Endothelial cell of umbilical vein (primary cell): Measurements from ENCODE around the gene MED7. TPM values are rescaled to one million over a fixed set of nuclear protein-coding genes. Genes with fewer than 3 reads are reported as not detected.

Experiments used
- BruUV-seq: library from RNA; stranded (reverse); fragments of 400-500 nt; replicated peaks from 2 replicates; lab custom pipeline; 2021; lab: Mats Ljungman, UMichigan
- CTCF ChIA-PET: fragments of 300-600, 350-600 bp; sonication (Branson Sonifier 250); formaldehyde crosslinking; loops from one replicate; lab custom pipeline; 2021; ENCODE audit warnings: antibody characterized with exemption, inconsistent platforms; lab: Charles Lee
- POLR2A ChIA-PET: fragments of 300-600, 350-600 bp; sonication (Branson Sonifier 250); formaldehyde crosslinking; loops from one replicate; lab custom pipeline; 2021; ENCODE audit warnings: antibody characterized with exemption, inconsistent platforms; lab: Charles Lee
- DNase-seq: peaks from one replicate; pipeline ENCODE4 v3.0.0-alpha.2; 2011; ENCODE audit warnings: low read depth, low spot score
- FAIRE-seq: peaks from 2 replicates; lab custom pipeline; 2011; peaks lifted over from hg19 to GRCh38; lab: Jason Lieb, UNC
- H2AFZ ChIP-seq: 2 replicates; pipeline ENCODE4 v1.6.0; 2012; ENCODE audit warnings: low read depth, low read length, control low read depth, inconsistent platforms
- H3K27ac ChIP-seq: 2 replicates; pipeline ENCODE4 v1.5.1; 2011; ENCODE audit warnings: low read depth, mild to moderate bottlenecking, control low read depth, low read length, moderate library complexity; ENCODE audit not compliant: insufficient read depth
- H3K27me3 ChIP-seq, 2 experiments: 2 replicates each; pipeline versions ENCODE4 v1.6.0 to v1.6.1; 2011; ENCODE audit warnings: low read length in 2 of 2, mixed read lengths in 1 of 2; ENCODE audit not compliant: control insufficient read depth in 2 of 2, insufficient read depth in 2 of 2
- H3K36me3 ChIP-seq, 2 experiments: 2 replicates in 1 of 2; 3 replicates in 1 of 2; pipeline ENCODE4 v1.5.1; 2011; ENCODE audit warnings: low read length in 2 of 2, mild to moderate bottlenecking in 1 of 2, moderate library complexity in 1 of 2; ENCODE audit not compliant: control insufficient read depth in 2 of 2, insufficient read depth in 2 of 2; ENCODE audit errors: extremely low read depth in 1 of 2
- H3K4me1 ChIP-seq: 3 replicates; pipeline ENCODE4 v1.5.1; 2011; ENCODE audit warnings: mild to moderate bottlenecking, low read length; ENCODE audit not compliant: control insufficient read depth, insufficient read depth; ENCODE audit errors: extremely low read depth
- H3K4me2 ChIP-seq: 2 replicates; pipeline ENCODE4 v1.6.1; 2011; ENCODE audit warnings: low read length, control low read depth, mixed read lengths; ENCODE audit not compliant: insufficient read depth
- H3K4me3 ChIP-seq, 3 experiments: fragments of 200-600 bp in 1 of 3; sonication (generic), shearing (Covaris generic) in 1 of 3; replicated peaks in 1 of 3; 2 replicates each; pipeline ENCODE4 v1.5.1; 2011 to 2016; ENCODE audit warnings: control low read depth in 3 of 3, low read length in 3 of 3, mild to moderate bottlenecking in 2 of 3, inconsistent platforms in 1 of 3, low read depth in 1 of 3, moderate library complexity in 1 of 3; ENCODE audit not compliant: insufficient read depth in 1 of 3
- H3K79me2 ChIP-seq: 2 replicates; pipeline ENCODE4 v1.6.0; 2012; ENCODE audit warnings: low read length, inconsistent platforms; ENCODE audit not compliant: control insufficient read depth, insufficient read depth
- H3K9ac ChIP-seq: replicated peaks from 2 replicates; pipeline ENCODE3; 2011; ENCODE audit warnings: low read length, control low read depth; ENCODE audit not compliant: insufficient read depth; ENCODE audit errors: extremely low read depth
- H3K9me1 ChIP-seq: replicated peaks from 3 replicates; pipeline ENCODE4 v1.6.0; 2011; ENCODE audit warnings: mild to moderate bottlenecking, low read length; ENCODE audit not compliant: control insufficient read depth, insufficient read depth; ENCODE audit errors: extremely low read depth
- H3K9me3 ChIP-seq: replicated peaks from 2 replicates; pipeline ENCODE4 v1.5.1; 2012; ENCODE audit warnings: low read length, inconsistent platforms; ENCODE audit not compliant: control insufficient read depth, insufficient read depth
- H4K20me1 ChIP-seq: replicated peaks from 2 replicates; pipeline ENCODE3; 2011; ENCODE audit warnings: mild to moderate bottlenecking, low read length; ENCODE audit not compliant: control insufficient read depth, insufficient read depth; ENCODE audit errors: extremely low read depth
- CTCF ChIP-seq, 2 donors: IDR thresholded peaks; 1 replicate in 1 of 2; 2 replicates in 1 of 2; pipeline ENCODE4 v1.5.1; 2011; ENCODE audit warnings: low read length in 2 of 2, mild to moderate bottlenecking in 2 of 2, moderate library complexity in 2 of 2, control low read depth in 1 of 2, inconsistent platforms in 1 of 2, low read depth in 1 of 2; ENCODE audit not compliant: insufficient read depth in 1 of 2; ENCODE audit errors: extremely low read depth in 1 of 2
- EZH2 ChIP-seq: IDR thresholded peaks from 2 replicates; pipeline ENCODE4 v1.6.1; 2012; ENCODE audit warnings: borderline replicate concordance, low read depth, mild to moderate bottlenecking, moderate library complexity, low read length, inconsistent platforms; ENCODE audit not compliant: severe bottlenecking
- FOS ChIP-seq: IDR thresholded peaks from 2 replicates; pipeline ENCODE4 v1.6.1; 2011; ENCODE audit warnings: mild to moderate bottlenecking, low read length, moderate library complexity, borderline replicate concordance; ENCODE audit not compliant: insufficient read depth
- GATA2 ChIP-seq: IDR thresholded peaks from 2 replicates; pipeline ENCODE4 v1.7.0; 2011; ENCODE audit warnings: low read depth, mild to moderate bottlenecking, moderate library complexity, mixed read lengths, low read length; ENCODE audit not compliant: insufficient read length, insufficient read depth
- JUN ChIP-seq: IDR thresholded peaks from 2 replicates; pipeline ENCODE4 v1.6.1; 2011; ENCODE audit warnings: borderline replicate concordance, low read depth; ENCODE audit not compliant: insufficient read length, insufficient read depth
- MAX ChIP-seq: IDR thresholded peaks from 2 replicates; pipeline ENCODE4 v1.6.1; 2011; ENCODE audit not compliant: insufficient read depth, insufficient read length
- MYC ChIP-seq: IDR thresholded peaks from one replicate; pipeline ENCODE4 v1.6.1; 2011; ENCODE audit warnings: mild to moderate bottlenecking, low read depth, low read length
- POLR2A ChIP-seq: IDR thresholded peaks from 2 replicates; pipeline ENCODE4 v1.6.1; 2012; ENCODE audit warnings: low read depth, mild to moderate bottlenecking, control low read depth, low read length
- POLR2AphosphoS5 ChIP-seq: IDR thresholded peaks from 2 replicates; pipeline ENCODE4 v1.6.1; 2012; ENCODE audit warnings: low read depth, mild to moderate bottlenecking, control low read depth, low read length, moderate library complexity; ENCODE audit not compliant: insufficient read depth
- dilution Hi-C: fragments of 300-500 bp; cut with MboI; formaldehyde crosslinking; loops from one replicate; pipeline ENCODE4 v1.15.0; 2019; ENCODE audit warnings: low sequenced_read_pairs; ENCODE audit not compliant: extremely low pct_ligation_motif_present
- intact Hi-C: fragments of 100-400 bp; cut with micrococcal nuclease; formaldehyde crosslinking; loops from one replicate; pipeline ENCODE4 v1.10.0; 2022
- polyA plus RNA-seq, 4 experiments: library from polyadenylated mRNA; depleted of rRNA in 3 of 4; stranded (reverse) in 3 of 4; unstranded in 1 of 4; fragments of >200 nt; gene quantifications; 2 replicates each; pipeline versions ENCODE4 v1.2.1 to v1.2.3, GENCODE V29; 2011 to 2012; ENCODE audit warnings: missing spikeins in 1 of 4
- total RNA-seq: library from RNA; stranded (reverse); gene quantifications from 2 replicates; pipeline ENCODE4 v1.2.3, GENCODE V29; 2021

Gene MED7
- total and polyA plus RNA-seq, 2 donors (not counting 3 experiments of a cell fraction or from before 2014, with no cell fraction given): 4.3 to 9.2 TPM

- Histone ChIP-seq H3K4me2 (no peak overlapping the region), H3K4me3 (no peak overlapping the region), H3K27me3 (no peaks in the 10 kb centered on the region), H3K4me1 (no peaks in the 10 kb centered on the region), H3K36me3 (no peaks in the 10 kb centered on the region), H3K9me1 (no peaks in the 10 kb centered on the region), H3K9me3 (no peaks in the 10 kb centered on the region), H3K27ac (no peak overlapping the region), H2AFZ (no peak overlapping the region), H3K79me2 (no peaks in the 10 kb centered on the region), H3K9ac (no peak overlapping the region), H4K20me1 (no peaks in the 10 kb centered on the region)
- BruUV-seq: no TSS peak
- CTCF ChIA-PET: no interaction called here
- FAIRE-seq (no peak), DNase-seq (no peak)
- TF ChIP-seq FOS (no peak), MAX (no peak), POLR2AphosphoS5 (no peak), POLR2A (no peak), MYC (no peak), EZH2 (no peak), JUN (no peak), CTCF (IDR thresholded peaks at IDR 0.05; ENCODE audit: extremely low read depth in 1 of 2, insufficient read depth in 1 of 2, low read depth in 1 of 2, low read length in 2 of 2) (no peak), GATA2 (no peak)
- intact Hi-C loops (no loop called here), dilution Hi-C loops (no loop called here)
- POLR2A ChIA-PET: no interaction called here
Observed at GRCh38 chr5:157088342-157088990, 54.2 kb downstream of the MED7 start.

Other genes starting within 250 kb of the MED7 start
- gene TIMD4, start 179.6 kb downstream of the MED7 start, total RNA-seq: not detected in 2 replicates
- not detected in 2 replicates for gene TIMD4, start 179.6 kb downstream of the MED7 start, polyA plus RNA-seq
- not detected in 2 replicates for gene HAVCR1, start 83.7 kb downstream of the MED7 start, total RNA-seq
- gene HAVCR1, start 83.7 kb downstream of the MED7 start, polyA plus RNA-seq: not detected in 2 replicates
- gene HAVCR2, start 33.8 kb downstream of the MED7 start, total RNA-seq: 0.42 TPM in 1 of 2 replicates, not detected in the other
- gene HAVCR2, start 33.8 kb downstream of the MED7 start, polyA plus RNA-seq: 0.03 TPM in 1 of 2 replicates, not detected in the other
- not detected in 2 replicates for gene GARIN3, start 23.4 kb upstream of the MED7 start, total RNA-seq
- gene GARIN3, start 23.4 kb upstream of the MED7 start, polyA plus RNA-seq: not detected in 2 replicates
- gene ITK, start 38.0 kb upstream of the MED7 start, total RNA-seq: not detected in 2 replicates
- gene ITK, start 38.0 kb upstream of the MED7 start, polyA plus RNA-seq: not detected in 2 replicates
- gene CYFIP2, start 123.3 kb upstream of the MED7 start, total RNA-seq: 22.2 and 22.4 TPM in 2 replicates
- 9.1 and 9.2 TPM in 2 replicates for gene CYFIP2, start 123.3 kb upstream of the MED7 start, polyA plus RNA-seq